Measurements from ENCODE around the gene GLCE.

DNA sequence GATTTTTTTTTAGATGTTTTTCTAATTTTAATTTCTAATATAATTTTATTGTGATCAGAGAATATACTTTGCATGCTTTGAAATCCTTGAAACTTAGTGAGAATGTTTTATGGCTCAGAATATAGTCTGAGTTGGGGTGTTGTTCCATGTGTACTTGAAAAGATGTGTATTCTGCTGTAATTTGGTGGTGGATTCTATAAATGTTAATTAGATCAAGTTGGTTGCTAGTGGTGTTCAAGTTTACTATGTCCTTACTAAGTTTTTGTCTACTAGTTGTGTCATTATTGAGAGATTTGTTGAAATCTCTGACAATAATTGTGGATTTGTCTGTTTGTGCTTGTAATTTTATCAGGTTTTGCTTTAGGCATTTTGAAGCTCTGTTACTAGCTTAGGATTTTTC, 29.7 kb downstream of the GLCE start:
- TF ChIP-seq, protein P1, sequence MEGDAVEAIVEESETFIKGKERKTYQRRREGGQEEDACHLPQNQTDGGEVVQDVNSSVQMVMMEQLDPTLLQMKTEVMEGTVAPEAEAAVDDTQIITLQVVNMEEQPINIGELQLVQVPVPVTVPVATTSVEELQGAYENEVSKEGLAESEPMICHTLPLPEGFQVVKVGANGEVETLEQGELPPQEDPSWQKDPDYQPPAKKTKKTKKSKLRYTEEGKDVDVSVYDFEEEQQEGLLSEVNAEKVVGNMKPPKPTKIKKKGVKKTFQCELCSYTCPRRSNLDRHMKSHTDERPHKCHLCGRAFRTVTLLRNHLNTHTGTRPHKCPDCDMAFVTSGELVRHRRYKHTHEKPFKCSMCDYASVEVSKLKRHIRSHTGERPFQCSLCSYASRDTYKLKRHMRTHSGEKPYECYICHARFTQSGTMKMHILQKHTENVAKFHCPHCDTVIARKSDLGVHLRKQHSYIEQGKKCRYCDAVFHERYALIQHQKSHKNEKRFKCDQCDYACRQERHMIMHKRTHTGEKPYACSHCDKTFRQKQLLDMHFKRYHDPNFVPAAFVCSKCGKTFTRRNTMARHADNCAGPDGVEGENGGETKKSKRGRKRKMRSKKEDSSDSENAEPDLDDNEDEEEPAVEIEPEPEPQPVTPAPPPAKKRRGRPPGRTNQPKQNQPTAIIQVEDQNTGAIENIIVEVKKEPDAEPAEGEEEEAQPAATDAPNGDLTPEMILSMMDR (IDR thresholded peaks at IDR 0.05), result no peak
- TF ChIP-seq EP300 (IDR thresholded peaks at IDR 0.05), result no peak
- no peak for TF ChIP-seq POLR2A (IDR thresholded peaks at IDR 0.05)
